PC-9 (cell line): ENCODE results near the gene NFRKB. TPM values are rescaled to one million over a fixed set of nuclear protein-coding genes. Genes with fewer than 3 reads are reported as not detected.

Source experiments
- BruUV-seq: library from RNA; stranded (reverse); fragments of 400-500 nt; replicated peaks from 2 replicates; lab custom pipeline; 2021; lab: Mats Ljungman, UMichigan
- CTCF ChIA-PET: fragments of 300-600 bp; sonication (Branson Sonifier 250); formaldehyde crosslinking; loops from one replicate; lab custom pipeline; 2022; ENCODE audit warnings: antibody characterized with exemption; lab: Charles Lee
- POLR2A ChIA-PET: fragments of 300-600 bp; sonication (Branson Sonifier 250); formaldehyde crosslinking; loops from one replicate; lab custom pipeline; 2022; ENCODE audit warnings: antibody characterized with exemption; ENCODE audit not compliant: unreplicated experiment; lab: Charles Lee
- DNase-seq, 2 experiments: peaks; one replicate each; pipeline versions ENCODE4 v3.0.0 to v3.0.0-alpha.2; 2015 to 2022; ENCODE audit warnings: mixed read lengths in 1 of 2
- H2AFZ ChIP-seq: fragments of 200-600 bp; sonication (generic); 2 replicates; pipeline ENCODE4 v1.8.1; 2017; ENCODE audit warnings: antibody characterized with exemption
- H3F3A ChIP-seq: fragments of 200-600 bp; sonication (generic); 2 replicates; pipeline ENCODE4 v1.8.1; 2017; ENCODE audit warnings: antibody characterized with exemption, mild to moderate bottlenecking, low read depth; ENCODE audit not compliant: insufficient read depth
- H3K27ac ChIP-seq: fragments of 200-600 bp; sonication (generic); 2 replicates; pipeline ENCODE4 v1.6.1; 2016; ENCODE audit warnings: mixed run types
- H3K27me3 ChIP-seq: fragments of 200-600 bp; sonication (generic); 2 replicates; pipeline ENCODE4 v1.6.1; 2016; ENCODE audit warnings: low read depth, mixed run types; ENCODE audit not compliant: insufficient read depth
- H3K36me3 ChIP-seq: fragments of 200-600 bp; sonication (generic); 2 replicates; pipeline ENCODE4 v1.6.1; 2016; ENCODE audit warnings: low read depth, mixed run types
- H3K4me1 ChIP-seq: fragments of 200-600 bp; sonication (generic); replicated peaks from 2 replicates; pipeline ENCODE4 v1.6.1; 2016; ENCODE audit warnings: mixed run types; ENCODE audit not compliant: insufficient read depth
- H3K4me2 ChIP-seq: fragments of 200-600 bp; sonication (generic); 2 replicates; pipeline ENCODE4 v1.6.1; 2017; ENCODE audit warnings: mixed run types
- H3K4me3 ChIP-seq: fragments of 200-600 bp; sonication (generic); 2 replicates; pipeline ENCODE4 v1.6.1; 2016; ENCODE audit warnings: mixed run types
- H3K79me2 ChIP-seq: fragments of 200-600 bp; sonication (generic); 2 replicates; pipeline ENCODE4 v1.6.1; 2017; ENCODE audit warnings: low read depth, mixed run types
- H3K9me2 ChIP-seq: fragments of 200-600 bp; sonication (generic); 2 replicates; pipeline ENCODE4 v1.8.1; 2017; ENCODE audit warnings: mild to moderate bottlenecking; ENCODE audit not compliant: insufficient read depth
- H3K9me3 ChIP-seq: fragments of 200-600 bp; sonication (generic); 2 replicates; pipeline ENCODE4 v1.8.1; 2016; ENCODE audit warnings: low read depth; ENCODE audit not compliant: insufficient read depth
- H4K20me1 ChIP-seq: fragments of 200-600 bp; sonication (generic); 2 replicates; pipeline ENCODE4 v1.8.1; 2017; ENCODE audit not compliant: insufficient read depth
- EZH2 ChIP-seq: fragments of 200-600 bp; sonication (generic); IDR thresholded peaks from 2 replicates; pipeline ENCODE4 v1.8.0; 2017; ENCODE audit warnings: antibody characterized with exemption, low read depth
- intact Hi-C: fragments of 100-400 bp; cut with micrococcal nuclease; formaldehyde crosslinking; loops from one replicate; pipeline ENCODE4 v1.10.0; 2022; ENCODE audit not compliant: unreplicated experiment
- total RNA-seq: library from RNA; stranded (reverse); gene quantifications from 2 replicates; pipeline ENCODE4 v1.2.3, GENCODE V29; 2021
- TF ChIP-seq, protein P1 (sequence below): fragments of 200-600 bp; sonication (generic); conservative IDR thresholded peaks from 2 replicates; pipeline ENCODE4 v1.6.1; 2017; ENCODE audit warnings: mixed run types, antibody characterized with exemption, mild to moderate bottlenecking, moderate library complexity

Gene NFRKB
- total RNA-seq, 1 experiment from 2014 or later: 37.8 TPM

DNA sequence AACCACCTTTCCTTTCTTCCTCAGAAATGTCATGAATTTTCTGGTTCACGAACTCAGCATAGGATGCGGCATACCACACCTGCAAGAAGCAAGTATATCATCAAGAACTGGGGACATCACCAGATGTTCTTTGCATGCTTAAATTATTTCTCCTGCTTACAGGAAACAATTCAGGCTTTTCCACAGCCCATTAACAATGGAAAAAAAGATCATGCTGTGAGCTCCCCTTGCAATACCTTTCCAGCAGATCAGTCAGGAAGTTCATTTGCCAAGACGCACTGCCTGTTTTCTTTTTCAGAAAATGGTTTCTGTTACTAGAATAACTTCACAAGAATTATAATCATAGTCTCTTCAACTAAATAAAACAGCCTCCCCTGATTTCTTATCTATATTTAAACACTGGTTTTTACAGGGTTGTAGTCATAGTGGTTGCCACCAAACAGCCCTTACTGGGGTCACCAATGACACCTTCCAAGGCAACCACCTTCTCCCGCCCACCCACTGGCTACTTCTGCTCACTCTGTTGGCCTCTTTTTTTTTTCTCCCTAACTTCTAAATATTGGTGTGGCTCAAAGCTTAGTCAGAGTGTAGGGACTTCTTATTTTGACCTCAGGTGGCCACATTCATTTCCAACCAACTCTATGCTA is 42.3 kb upstream of the NFRKB start:
- no peak overlapping the region for H2AFZ ChIP-seq
- DNase-seq: no peak
- H3K4me2 ChIP-seq: no peak overlapping the region
- H3K27ac ChIP-seq: no peak overlapping the region
- H3K27me3 ChIP-seq: no peaks in the 10 kb centered on the region
- POLR2A ChIA-PET: interaction anchor here (0.5 kb wide), 1 partner anchor 109 kb away, joined by 3 read pairs; no protein-coding TSS in a partner anchor
- no peaks in the 10 kb centered on the region for H3K4me1 ChIP-seq
- no peak for TF ChIP-seq EZH2
- TF ChIP-seq, protein P1, sequence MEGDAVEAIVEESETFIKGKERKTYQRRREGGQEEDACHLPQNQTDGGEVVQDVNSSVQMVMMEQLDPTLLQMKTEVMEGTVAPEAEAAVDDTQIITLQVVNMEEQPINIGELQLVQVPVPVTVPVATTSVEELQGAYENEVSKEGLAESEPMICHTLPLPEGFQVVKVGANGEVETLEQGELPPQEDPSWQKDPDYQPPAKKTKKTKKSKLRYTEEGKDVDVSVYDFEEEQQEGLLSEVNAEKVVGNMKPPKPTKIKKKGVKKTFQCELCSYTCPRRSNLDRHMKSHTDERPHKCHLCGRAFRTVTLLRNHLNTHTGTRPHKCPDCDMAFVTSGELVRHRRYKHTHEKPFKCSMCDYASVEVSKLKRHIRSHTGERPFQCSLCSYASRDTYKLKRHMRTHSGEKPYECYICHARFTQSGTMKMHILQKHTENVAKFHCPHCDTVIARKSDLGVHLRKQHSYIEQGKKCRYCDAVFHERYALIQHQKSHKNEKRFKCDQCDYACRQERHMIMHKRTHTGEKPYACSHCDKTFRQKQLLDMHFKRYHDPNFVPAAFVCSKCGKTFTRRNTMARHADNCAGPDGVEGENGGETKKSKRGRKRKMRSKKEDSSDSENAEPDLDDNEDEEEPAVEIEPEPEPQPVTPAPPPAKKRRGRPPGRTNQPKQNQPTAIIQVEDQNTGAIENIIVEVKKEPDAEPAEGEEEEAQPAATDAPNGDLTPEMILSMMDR: no peak
- H3K79me2 ChIP-seq: no peaks in the 10 kb centered on the region
- intact Hi-C loops: no loop called here
- no peak overlapping the region for H3K4me3 ChIP-seq
- no peaks in the 10 kb centered on the region for H3K36me3 ChIP-seq
- H4K20me1 ChIP-seq: no peaks in the 10 kb centered on the region
- no peaks in the 10 kb centered on the region for H3K9me3 ChIP-seq
- H3F3A ChIP-seq: 0 out of 2 replicates have a peak, but pooled peaks cover 3% of the 10 kb centered on the region
- CTCF ChIA-PET: no interaction called here
- H3K9me2 ChIP-seq: no peaks in the 10 kb centered on the region
- BruUV-seq: no TSS peak

DNA sequence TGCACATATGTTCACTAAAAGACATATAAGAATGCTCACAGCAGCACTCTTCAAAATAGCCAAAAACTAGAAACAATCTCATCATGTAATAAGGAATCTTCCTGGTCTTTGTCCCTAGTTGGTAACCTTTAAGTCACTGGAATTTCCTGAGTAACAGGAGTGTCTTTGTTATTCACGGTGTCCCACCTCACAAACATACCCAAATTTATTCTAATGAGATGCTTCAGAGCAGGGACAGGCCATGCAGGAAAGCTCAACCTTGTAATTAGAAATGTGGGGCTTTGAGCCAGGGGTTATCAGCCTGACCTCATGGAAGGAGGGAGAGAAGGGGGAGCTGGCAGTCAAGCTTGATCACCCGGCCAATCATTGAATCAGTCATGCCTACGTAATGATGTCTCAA is 40.3 kb upstream of the NFRKB start:
- ChIA-PET POLR2A (no interaction called here), CTCF (no interaction called here)
- no peak for DNase-seq
- no peaks in the 10 kb centered on the region for H3K9me2 ChIP-seq
- no peaks in the 10 kb centered on the region for H3K27me3 ChIP-seq
- no peaks in the 10 kb centered on the region for H3K36me3 ChIP-seq
- H3K9me3 ChIP-seq: no peaks in the 10 kb centered on the region
- BruUV-seq: no TSS peak
- peaks cover 13% of the 10 kb centered on the region for H3F3A ChIP-seq
- no peak overlapping the region for H3K4me2 ChIP-seq
- H3K4me1 ChIP-seq: peaks cover 6% of the 10 kb centered on the region
- H3K4me3 ChIP-seq: no peak overlapping the region
- intact Hi-C loops: no loop called here
- no peak for TF ChIP-seq EZH2
- TF ChIP-seq, protein P1: no peak
- no peak overlapping the region for H3K27ac ChIP-seq
- no peak overlapping the region for H2AFZ ChIP-seq
- no peaks in the 10 kb centered on the region for H4K20me1 ChIP-seq
- H3K79me2 ChIP-seq: no peaks in the 10 kb centered on the region

DNA sequence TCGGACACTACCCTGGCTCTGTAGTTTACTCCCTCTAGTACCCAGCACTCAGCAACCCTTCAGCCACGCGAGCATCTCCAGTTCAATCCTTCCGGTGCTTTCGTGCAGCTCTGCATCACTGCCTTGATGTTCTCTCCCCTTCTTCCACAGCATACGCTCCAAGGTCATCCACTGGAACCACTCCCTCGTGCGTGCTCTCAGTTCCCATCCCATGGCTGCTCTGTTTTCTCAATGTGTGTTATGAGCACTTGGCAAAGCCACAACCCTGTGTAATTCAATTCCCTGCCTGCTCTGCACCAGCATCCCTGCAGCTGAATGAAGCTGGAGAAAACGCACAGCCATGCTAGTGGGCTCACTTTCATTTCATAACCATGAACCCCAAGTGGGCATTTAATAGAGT is 38.5 kb upstream of the NFRKB start:
- BruUV-seq: no TSS peak
- H2AFZ ChIP-seq: no peak overlapping the region
- intact Hi-C loops: no loop called here
- peaks cover 21% of the 10 kb centered on the region for H3F3A ChIP-seq
- DNase-seq: no peak
- no peaks in the 10 kb centered on the region for H3K79me2 ChIP-seq
- ChIA-PET POLR2A (no interaction called here), CTCF (interaction anchor here (0.7 kb wide), 1 partner anchor 386 kb away, joined by 3 read pairs; no protein-coding TSS in a partner anchor)
- no peak overlapping the region for H3K4me3 ChIP-seq
- peaks cover 21% of the 10 kb centered on the region for H3K4me1 ChIP-seq
- no peaks in the 10 kb centered on the region for H3K36me3 ChIP-seq
- H3K9me3 ChIP-seq: no peaks in the 10 kb centered on the region
- no peaks in the 10 kb centered on the region for H3K9me2 ChIP-seq
- H3K27me3 ChIP-seq: no peaks in the 10 kb centered on the region
- no peaks in the 10 kb centered on the region for H4K20me1 ChIP-seq
- H3K27ac ChIP-seq: no peak overlapping the region
- H3K4me2 ChIP-seq: no peak overlapping the region
- no peak for TF ChIP-seq EZH2
- TF ChIP-seq, protein P1: no peak
